ENCODE measurements around the gene C3orf33. TPM values are rescaled to one million over a fixed set of nuclear protein-coding genes. Genes with fewer than 3 reads are reported as not detected.

The C3orf33 gene
- total and polyA plus RNA-seq, 2 of the 8 experiments (the other 6 are each of a cell fraction or from before 2014, with no cell fraction given) = 3.4 to 4.5 TPM

DNA sequence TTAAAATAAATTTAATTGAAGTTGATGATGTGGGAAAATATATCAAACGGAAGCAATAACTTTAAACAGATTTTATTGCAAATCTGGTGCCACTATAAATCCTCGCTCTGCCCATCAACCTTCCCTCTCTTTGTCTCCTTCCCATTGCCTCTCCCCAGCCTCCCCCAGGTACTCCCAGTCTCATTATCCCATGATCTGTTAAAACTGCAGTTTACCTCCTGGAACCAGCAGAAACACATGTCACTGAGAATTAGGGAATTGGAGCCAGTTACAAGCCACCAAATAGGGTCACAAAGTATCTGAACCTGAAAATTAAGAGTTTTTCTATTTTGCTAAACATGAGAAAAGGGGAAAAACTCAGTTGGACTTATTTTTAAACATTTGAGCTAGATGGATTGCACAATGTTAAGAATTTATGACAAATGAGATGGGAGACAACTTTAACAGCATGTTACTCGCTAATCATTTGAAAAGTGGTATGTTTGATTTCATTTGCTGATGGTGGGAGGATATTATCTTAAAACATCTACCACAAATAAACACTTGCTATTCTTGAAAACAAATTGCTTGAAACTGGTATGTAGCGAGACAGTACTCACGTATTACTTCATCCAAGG is 63.6 kb downstream of the C3orf33 start:
- Histone ChIP-seq H3K79me2 (ENCODE audit: control insufficient read depth in 1 of 2, insufficient read depth in 2 of 2, low read length in 2 of 2) (peaks cover 0 to 46% of the 10 kb centered on the region in 2 experiments; a peak in 2 of 4 replicates), H3K27ac (ENCODE audit: low read depth, low read length) (no peak overlapping the region), H3K4me2 (ENCODE audit: insufficient read depth in 1 of 2, low read depth in 2 of 2, low read length in 2 of 2) (no peak overlapping the region), H3K23ac (ENCODE audit: insufficient read length) (no peak overlapping the region), H4K8ac (ENCODE audit: extremely low read depth, insufficient read depth, low read length) (no peak overlapping the region), H3K36me3 (ENCODE audit: control insufficient read depth in 2 of 4, insufficient read depth in 4 of 4, low read length in 3 of 4) (no peaks in the 10 kb centered on the region), H2BK120ac (replicated peaks; ENCODE audit: low read depth, low read length) (no peak overlapping the region), H3K18ac (ENCODE audit: extremely low read depth, low read length) (no peak overlapping the region), H3K9me3 (ENCODE audit: insufficient read depth in 2 of 2, low read depth in 1 of 2, low read length in 1 of 2) (no peaks in the 10 kb centered on the region), H2AFZ (ENCODE audit: low read length) (no peak overlapping the region), H3K4ac (replicated peaks; ENCODE audit: insufficient read length, low read depth, low read length) (no peak overlapping the region), H3K56ac (replicated peaks; ENCODE audit: insufficient read length, low read depth, low read length) (no peak overlapping the region), H2AK5ac (ENCODE audit: low read depth, low read length) (no peak overlapping the region), H3K14ac (ENCODE audit: insufficient read length) (no peak overlapping the region), H4K5ac (ENCODE audit: insufficient read length, low read depth, low read length) (no peak overlapping the region), H3K4me1 (replicated peaks in 1 of 4; ENCODE audit: control insufficient read depth in 3 of 4, insufficient read depth in 4 of 4, low read length in 3 of 4) (peaks cover 0 to 8% (median 3%) of the 10 kb centered on the region in 4 experiments; a peak in 4 of 7 replicates), H3K27me3 (replicated peaks in 1 of 4; ENCODE audit: control insufficient read depth in 3 of 4, extremely low read depth in 1 of 4, insufficient read depth in 3 of 4, low read length in 3 of 4) (no peaks in the 10 kb centered on the region), H4K91ac (replicated peaks; ENCODE audit: insufficient read length, low read length) (no peak overlapping the region), H4K20me1 (replicated peaks in 1 of 2; ENCODE audit: control insufficient read depth in 1 of 2, insufficient read depth in 2 of 2, low read length in 2 of 2) (no peaks in the 10 kb centered on the region), H2BK15ac (ENCODE audit: low read length) (no peak overlapping the region), H3K79me1 (ENCODE audit: low read depth, low read length) (no peaks in the 10 kb centered on the region), H3K23me2 (ENCODE audit: low read depth, low read length) (peaks cover 8% of the 10 kb centered on the region), H2BK12ac (ENCODE audit: low read depth, low read length) (no peak overlapping the region), H3K4me3 (ENCODE audit: extremely low read depth in 1 of 4, insufficient read depth in 2 of 4, low read depth in 3 of 4, low read length in 4 of 4) (no peak overlapping the region), H3K9ac (replicated peaks in 1 of 4; ENCODE audit: extremely low read depth in 1 of 4, low read depth in 3 of 4, low read length in 3 of 4) (no peak overlapping the region; a peak in 1 of 7 replicates), H2BK5ac (ENCODE audit: low read depth, low read length) (no peak overlapping the region), H2BK20ac (ENCODE audit: low read length) (no peak overlapping the region)
- TF ChIP-seq RFX5 (IDR thresholded peaks at IDR 0.05; ENCODE audit: borderline replicate concordance, low read depth, low read length) = no peak
- TF ChIP-seq RBBP5 (IDR thresholded peaks at IDR 0.05; ENCODE audit: borderline replicate concordance, low read depth, low read length) = no peak
- no peak for FAIRE-seq
- WGBS, 2 experiments (ENCODE audit: extremely low coverage in 1 of 2, insufficient coverage in 1 of 2, insufficient read length in 1 of 2, insufficient replicate concordance in 2 of 2, low coverage in 1 of 2, low lambda C conversion rate in 2 of 2, missing lambda C conversion rate in 1 of 2) = 94% methylated on average over 5 of the region's 5 CpGs; no CpG with 5 or more reads in 1 of the 2 experiments
- POLR2A ChIA-PET (ENCODE audit: partially characterized antibody) = interaction anchor here (0.5 kb wide), 1 partner anchor 123 kb away, joined by 4 read pairs; no protein-coding TSS in a partner anchor
- CTCF ChIA-PET (ENCODE audit: partially characterized antibody) = interaction anchor here (1.1 to 1.2 kb wide), 2 partner anchors 40 to 64 kb away, joined by 3 read pairs; partner anchors contain the start of gene C3orf33
- DNase-seq (ENCODE audit: low read depth in 1 of 2, low spot score in 2 of 2) = no peak

All from H1 (cell line).